ENCODE measurements around the gene USO1.

USO1 gene

GRCh38 chr4:75726577-75726976 lies 2.2 kb downstream of the USO1 start:
- Histone ChIP-seq H3K4me3 (ENCODE audit: low read depth in 1 of 2, low read length in 2 of 2) (no peak overlapping the region), H3K4me1 (ENCODE audit: insufficient read depth, low read length) (peaks cover 47% of the 10 kb centered on the region), H3K9me3 (ENCODE audit: insufficient read depth, low read length, severe bottlenecking) (no peaks in the 10 kb centered on the region), H3K79me2 (ENCODE audit: insufficient read depth, low read length) (peaks cover 76% of the 10 kb centered on the region), H3K9ac (ENCODE audit: low read depth, low read length) (peak overlapping the region; percentile 2; the same call in 1 of the 2 replicates), H3K4me2 (ENCODE audit: insufficient read depth, low read length) (peak overlapping the region; percentile 79), H3K27ac (ENCODE audit: low read length) (no peak overlapping the region), H3K36me3 (ENCODE audit: insufficient read depth, low read length) (no peaks in the 10 kb centered on the region; the same call in 1 of the 2 replicates), H3K27me3 (ENCODE audit: insufficient read depth, low read length, poor library complexity) (no peaks in the 10 kb centered on the region), H4K20me1 (ENCODE audit: insufficient read depth, low read length) (0 out of 2 replicates have a peak, but pooled peaks cover 8% of the 10 kb centered on the region), H2AFZ (ENCODE audit: low read depth, low read length) (no peak overlapping the region)
- ATAC-seq (ENCODE audit: insufficient read depth, low read depth) (no peak), DNase-seq (no peak)
- TF ChIP-seq EZH2 (IDR thresholded peaks at IDR 0.05; ENCODE audit: borderline replicate concordance, low read depth, low read length, severe bottlenecking) (no peak), CTCF (IDR thresholded peaks at IDR 0.05; ENCODE audit: borderline replicate concordance, extremely low read depth, low read length, poor library complexity, severe bottlenecking) (no peak)

GRCh38 chr4:75727073-75727472 lies 2.7 kb downstream of the USO1 start:
- Histone ChIP-seq H4K20me1 (ENCODE audit: insufficient read depth, low read length) (0 out of 2 replicates have a peak, but pooled peaks cover 8% of the 10 kb centered on the region), H3K27ac (ENCODE audit: low read length) (no peak overlapping the region), H3K36me3 (ENCODE audit: insufficient read depth, low read length) (no peaks in the 10 kb centered on the region; the same call in 1 of the 2 replicates), H3K4me3 (ENCODE audit: low read depth in 1 of 2, low read length in 2 of 2) (no peak overlapping the region), H3K79me2 (ENCODE audit: insufficient read depth, low read length) (peaks cover 77% of the 10 kb centered on the region), H3K4me1 (ENCODE audit: insufficient read depth, low read length) (peaks cover 45% of the 10 kb centered on the region), H3K4me2 (ENCODE audit: insufficient read depth, low read length) (peak overlapping the region; percentile 79), H2AFZ (ENCODE audit: low read depth, low read length) (no peak overlapping the region), H3K27me3 (ENCODE audit: insufficient read depth, low read length, poor library complexity) (no peaks in the 10 kb centered on the region), H3K9ac (ENCODE audit: low read depth, low read length) (no peak overlapping the region), H3K9me3 (ENCODE audit: insufficient read depth, low read length, severe bottlenecking) (no peaks in the 10 kb centered on the region)
- ATAC-seq (ENCODE audit: insufficient read depth, low read depth) (no peak), DNase-seq (no peak)
- TF ChIP-seq EZH2 (IDR thresholded peaks at IDR 0.05; ENCODE audit: borderline replicate concordance, low read depth, low read length, severe bottlenecking) (no peak), CTCF (IDR thresholded peaks at IDR 0.05; ENCODE audit: borderline replicate concordance, extremely low read depth, low read length, poor library complexity, severe bottlenecking) (no peak)

GRCh38 chr4:75729836-75730235 lies 5.5 kb downstream of the USO1 start:
- H3K4me2 ChIP-seq (ENCODE audit: insufficient read depth, low read length) = no peak overlapping the region
- no peak overlapping the region for H3K4me3 ChIP-seq (ENCODE audit: low read depth in 1 of 2, low read length in 2 of 2)
- no peaks in the 10 kb centered on the region for H3K9me3 ChIP-seq (ENCODE audit: insufficient read depth, low read length, severe bottlenecking)
- H3K4me1 ChIP-seq (ENCODE audit: insufficient read depth, low read length) = peaks cover 29% of the 10 kb centered on the region
- no peak overlapping the region for H3K9ac ChIP-seq (ENCODE audit: low read depth, low read length)
- ATAC-seq (ENCODE audit: insufficient read depth, low read depth) (no peak), DNase-seq (no peak)
- H3K36me3 ChIP-seq (ENCODE audit: insufficient read depth, low read length) = no peaks in the 10 kb centered on the region; the same call in 1 of the 2 replicates
- TF ChIP-seq EZH2 (IDR thresholded peaks at IDR 0.05; ENCODE audit: borderline replicate concordance, low read depth, low read length, severe bottlenecking) = no peak
- TF ChIP-seq CTCF (IDR thresholded peaks at IDR 0.05; ENCODE audit: borderline replicate concordance, extremely low read depth, low read length, poor library complexity, severe bottlenecking) = no peak
- H3K79me2 ChIP-seq (ENCODE audit: insufficient read depth, low read length) = peaks cover 75% of the 10 kb centered on the region
- no peak overlapping the region for H2AFZ ChIP-seq (ENCODE audit: low read depth, low read length)
- no peak overlapping the region for H3K27ac ChIP-seq (ENCODE audit: low read length)
- H3K27me3 ChIP-seq (ENCODE audit: insufficient read depth, low read length, poor library complexity) = no peaks in the 10 kb centered on the region
- H4K20me1 ChIP-seq (ENCODE audit: insufficient read depth, low read length) = peaks cover 8% of the 10 kb centered on the region; the same call in 1 of the 2 replicates
